Measurements from ENCODE around the gene POLD1.

DNA sequence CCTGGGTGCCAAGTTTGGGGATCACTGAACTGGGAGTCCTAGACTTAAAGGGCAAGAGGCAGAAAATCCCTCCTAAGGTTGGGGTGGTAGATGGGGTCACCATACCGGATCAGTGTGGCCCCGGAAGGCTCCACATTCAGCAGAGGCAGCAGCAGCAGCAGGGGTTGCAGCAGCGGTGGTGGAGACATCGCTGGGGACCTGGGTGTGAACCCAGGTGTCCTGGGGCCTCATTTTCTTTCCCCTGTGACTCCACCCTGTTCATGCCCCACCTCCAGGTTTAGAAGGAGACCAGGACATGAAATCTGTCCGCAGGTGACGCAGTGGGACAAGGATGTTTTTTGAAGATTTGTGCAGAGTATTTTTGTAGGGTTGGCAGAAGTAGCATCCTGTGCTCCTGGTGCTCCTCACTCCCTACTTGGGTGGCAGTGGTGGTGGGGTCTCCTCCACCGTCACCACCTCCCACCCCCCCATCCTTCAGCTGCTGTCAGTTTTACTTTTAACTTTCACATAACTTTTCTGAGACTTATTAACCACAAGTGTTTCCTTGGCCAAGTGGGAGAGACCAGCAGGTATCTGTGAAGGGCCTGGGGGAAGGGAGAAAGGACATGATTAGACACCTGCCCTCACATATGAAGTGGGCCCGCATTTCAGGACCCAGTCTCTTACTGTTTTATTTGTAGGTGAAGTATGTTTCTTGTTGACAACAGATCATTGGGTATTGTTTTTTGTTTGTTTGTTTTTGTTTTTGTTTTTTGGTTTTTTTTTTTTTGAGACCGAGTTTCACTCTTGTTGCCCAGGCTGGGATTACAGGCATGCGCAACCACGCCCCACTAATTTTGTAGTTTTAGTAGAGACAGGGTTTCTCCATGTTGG is 18.5 kb upstream of the POLD1 start, which contains the start of gene NAPSA:
- TF ChIP-seq, protein P1, sequence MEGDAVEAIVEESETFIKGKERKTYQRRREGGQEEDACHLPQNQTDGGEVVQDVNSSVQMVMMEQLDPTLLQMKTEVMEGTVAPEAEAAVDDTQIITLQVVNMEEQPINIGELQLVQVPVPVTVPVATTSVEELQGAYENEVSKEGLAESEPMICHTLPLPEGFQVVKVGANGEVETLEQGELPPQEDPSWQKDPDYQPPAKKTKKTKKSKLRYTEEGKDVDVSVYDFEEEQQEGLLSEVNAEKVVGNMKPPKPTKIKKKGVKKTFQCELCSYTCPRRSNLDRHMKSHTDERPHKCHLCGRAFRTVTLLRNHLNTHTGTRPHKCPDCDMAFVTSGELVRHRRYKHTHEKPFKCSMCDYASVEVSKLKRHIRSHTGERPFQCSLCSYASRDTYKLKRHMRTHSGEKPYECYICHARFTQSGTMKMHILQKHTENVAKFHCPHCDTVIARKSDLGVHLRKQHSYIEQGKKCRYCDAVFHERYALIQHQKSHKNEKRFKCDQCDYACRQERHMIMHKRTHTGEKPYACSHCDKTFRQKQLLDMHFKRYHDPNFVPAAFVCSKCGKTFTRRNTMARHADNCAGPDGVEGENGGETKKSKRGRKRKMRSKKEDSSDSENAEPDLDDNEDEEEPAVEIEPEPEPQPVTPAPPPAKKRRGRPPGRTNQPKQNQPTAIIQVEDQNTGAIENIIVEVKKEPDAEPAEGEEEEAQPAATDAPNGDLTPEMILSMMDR (IDR thresholded peaks at IDR 0.05; ENCODE audit: extremely low read depth in 1 of 2, insufficient read depth in 1 of 2, low read depth in 1 of 2, low read length in 2 of 2), result no peak
- TF ChIP-seq EZH2 (IDR thresholded peaks at IDR 0.05; ENCODE audit: borderline replicate concordance, low read depth, low read length, severe bottlenecking) (no peak), POLR2AphosphoS5 (IDR thresholded peaks at IDR 0.05; ENCODE audit: insufficient read depth, low read depth, low read length) (no peak), POLR2A (IDR thresholded peaks at IDR 0.05; ENCODE audit: low read depth, low read length) (no peak), GATA2 (IDR thresholded peaks at IDR 0.05; ENCODE audit: insufficient read depth, insufficient read length, low read depth, low read length) (no peak), FOS (IDR thresholded peaks at IDR 0.05; ENCODE audit: borderline replicate concordance, insufficient read depth, low read length) (no peak)
- TF ChIP-seq, protein P2, sequence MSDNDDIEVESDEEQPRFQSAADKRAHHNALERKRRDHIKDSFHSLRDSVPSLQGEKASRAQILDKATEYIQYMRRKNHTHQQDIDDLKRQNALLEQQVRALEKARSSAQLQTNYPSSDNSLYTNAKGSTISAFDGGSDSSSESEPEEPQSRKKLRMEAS (IDR thresholded peaks at IDR 0.05; ENCODE audit: insufficient read depth, insufficient read length), result no peak
